ENCODE data around the gene ANTXR2. TPM values are rescaled to one million over a fixed set of nuclear protein-coding genes. Genes with fewer than 3 reads are reported as not detected.

Gene ANTXR2
- total and polyA plus RNA-seq, 9 of the 15 experiments (the other 6 are each of a cell fraction or from before 2014, with no cell fraction given), result 10.1 to 83.8 (median 60.3) TPM

- TF ChIP-seq CBX2 (IDR thresholded peaks at IDR 0.05; ENCODE audit: insufficient read depth, low read length, poor library complexity, severe bottlenecking) (no peak), ZNF507 (tag; conservative IDR thresholded peaks at IDR 0.05) (no peak), ATF1 (CRISPR knock-in tag; IDR thresholded peaks at IDR 0.05) (no peak), ATF1 (tag; IDR thresholded peaks at IDR 0.05) (peak; percentile 75), CC2D1A (IDR thresholded peaks at IDR 0.05) (0 out of 2 replicates have a peak, but pooled peaks have one; percentile 11), ZNF212 (CRISPR knock-in tag; IDR thresholded peaks at IDR 0.05) (no peak), NFIX (CRISPR knock-in tag; IDR thresholded peaks at IDR 0.05; ENCODE audit: low read depth) (no peak), AFF4 (CRISPR knock-in tag; IDR thresholded peaks at IDR 0.05) (0 out of 2 replicates have a peak, but pooled peaks have one; percentile 19), POLR2G (IDR thresholded peaks at IDR 0.05; ENCODE audit: low read depth, low read length) (peak; percentile 88), ZBTB34 (CRISPR knock-in tag; IDR thresholded peaks at IDR 0.05) (no peak), CTCF (IDR thresholded peaks at IDR 0.05 in 2 of 3, conservative IDR thresholded peaks at IDR 0.05 in 1 of 3; ENCODE audit: insufficient read depth in 2 of 3, low read depth in 1 of 3, low read length in 3 of 3) (no peak), ZNF197 (CRISPR knock-in tag; IDR thresholded peaks at IDR 0.05; ENCODE audit: low read depth) (0 out of 2 replicates have a peak, but pooled peaks have one; percentile 75), POLR2AphosphoS5 (IDR thresholded peaks at IDR 0.05; ENCODE audit: control insufficient read depth, insufficient read depth, low read depth, low read length) (peak; percentile 39; the same call in 1 of the 2 replicates), TCF3 (CRISPR knock-in tag; IDR thresholded peaks at IDR 0.05) (peak; percentile 26; the same call in 1 of the 2 replicates), STAG1 (CRISPR knock-in tag; IDR thresholded peaks at IDR 0.05; ENCODE audit: borderline replicate concordance) (no peak), FOSL1 (tag; conservative IDR thresholded peaks at IDR 0.05) (peak; percentile 88), PKNOX1 (IDR thresholded peaks at IDR 0.05) (peak; percentile 67; the same call in 1 of the 2 replicates)
These were observed at the start of gene ANTXR2 (continued) for GRCh38 chr4:80072744-80073472.

All from K562 (cell line).